ENCODE data around the gene SPEF1. TPM values are rescaled to one million over a fixed set of nuclear protein-coding genes. Genes with fewer than 3 reads are reported as not detected.

The SPEF1 gene
- polyA plus RNA-seq, 3 donors: 0.09 TPM; not detected in 2

GRCh38 chr20:3800256-3800877 is 19.1 kb upstream of the SPEF1 start:
- DNase-seq: no peak
- Histone ChIP-seq H3K79me2 (ENCODE audit: insufficient read depth, low read length) (peaks cover 45% of the 10 kb centered on the region), H3K9me3 (replicated peaks in 1 of 2; ENCODE audit: control insufficient read depth in 1 of 2, insufficient read depth in 1 of 2, low read length in 2 of 2) (no peaks in the 10 kb centered on the region), H3K4me1 (ENCODE audit: control insufficient read depth in 1 of 2, insufficient read depth in 2 of 2, low read length in 2 of 2) (peaks cover 57 to 76% of the 10 kb centered on the region in 2 donors), H3K4me3 (replicated peaks in 1 of 3; ENCODE audit: low read depth in 2 of 3, low read length in 3 of 3) (no peak overlapping the region), H3K27me3 (ENCODE audit: control insufficient read depth in 2 of 2, insufficient read depth in 2 of 2, low read length in 2 of 2) (no peaks in the 10 kb centered on the region), H3K9ac (ENCODE audit: insufficient read depth, low read length, poor library complexity, severe bottlenecking) (no peak overlapping the region), H3K27ac (ENCODE audit: low read depth in 1 of 2, low read length in 2 of 2) (no peak overlapping the region), H3K4me2 (replicated peaks; ENCODE audit: extremely low read depth, low read length, poor library complexity, severe bottlenecking) (no peak overlapping the region), H3K36me3 (replicated peaks in 1 of 2; ENCODE audit: control insufficient read depth in 1 of 2, insufficient read depth in 2 of 2, low read length in 2 of 2) (peaks cover 10 to 58% of the 10 kb centered on the region in 2 donors), H2AFZ (ENCODE audit: insufficient read depth, low read depth, low read length, poor library complexity, severe bottlenecking) (no peak overlapping the region), H4K20me1 (ENCODE audit: insufficient read depth, low read length) (peaks cover 5% of the 10 kb centered on the region)
- intact Hi-C loops (cut with micrococcal nuclease): no loop called here
- Mint-ChIP-seq H3K4me1 (peaks cover 65% of the 10 kb centered on the region), H3K27me3 (ENCODE audit: low read depth in 3 of 3) (peaks cover 0 to 4% (median 0%) of the 10 kb centered on the region in 3 donors), H3K9me3 (no peaks in the 10 kb centered on the region), H3K4me3 (no peak overlapping the region), H3K36me3 (peaks cover 35 to 48% of the 10 kb centered on the region in 2 donors), H3K27ac (no peak overlapping the region)
- 98% methylated on average over 15 of the region's 18 CpGs for WGBS (ENCODE audit: insufficient coverage)
- TF ChIP-seq, protein P1, sequence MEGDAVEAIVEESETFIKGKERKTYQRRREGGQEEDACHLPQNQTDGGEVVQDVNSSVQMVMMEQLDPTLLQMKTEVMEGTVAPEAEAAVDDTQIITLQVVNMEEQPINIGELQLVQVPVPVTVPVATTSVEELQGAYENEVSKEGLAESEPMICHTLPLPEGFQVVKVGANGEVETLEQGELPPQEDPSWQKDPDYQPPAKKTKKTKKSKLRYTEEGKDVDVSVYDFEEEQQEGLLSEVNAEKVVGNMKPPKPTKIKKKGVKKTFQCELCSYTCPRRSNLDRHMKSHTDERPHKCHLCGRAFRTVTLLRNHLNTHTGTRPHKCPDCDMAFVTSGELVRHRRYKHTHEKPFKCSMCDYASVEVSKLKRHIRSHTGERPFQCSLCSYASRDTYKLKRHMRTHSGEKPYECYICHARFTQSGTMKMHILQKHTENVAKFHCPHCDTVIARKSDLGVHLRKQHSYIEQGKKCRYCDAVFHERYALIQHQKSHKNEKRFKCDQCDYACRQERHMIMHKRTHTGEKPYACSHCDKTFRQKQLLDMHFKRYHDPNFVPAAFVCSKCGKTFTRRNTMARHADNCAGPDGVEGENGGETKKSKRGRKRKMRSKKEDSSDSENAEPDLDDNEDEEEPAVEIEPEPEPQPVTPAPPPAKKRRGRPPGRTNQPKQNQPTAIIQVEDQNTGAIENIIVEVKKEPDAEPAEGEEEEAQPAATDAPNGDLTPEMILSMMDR (IDR thresholded peaks at IDR 0.05): no peak

- intact Hi-C loops (cut with micrococcal nuclease): no loop called here
- no peak overlapping the region for H3K9ac ChIP-seq (ENCODE audit: insufficient read depth, low read length, poor library complexity, severe bottlenecking)
Observed at GRCh38 chr20:3798908-3799248, 17.6 kb upstream of the SPEF1 start.

More at GRCh38 chr20:3798908-3799248, 17.6 kb upstream of the SPEF1 start:
- Histone ChIP-seq H4K20me1 (ENCODE audit: insufficient read depth, low read length) (peaks cover 5% of the 10 kb centered on the region), H3K36me3 (replicated peaks in 1 of 2; ENCODE audit: control insufficient read depth in 1 of 2, insufficient read depth in 2 of 2, low read length in 2 of 2) (peaks cover 10 to 49% of the 10 kb centered on the region in 2 donors), H3K27ac (ENCODE audit: low read depth in 1 of 2, low read length in 2 of 2) (no peak overlapping the region), H2AFZ (ENCODE audit: insufficient read depth, low read depth, low read length, poor library complexity, severe bottlenecking) (no peak overlapping the region), H3K4me3 (replicated peaks in 1 of 3; ENCODE audit: low read depth in 2 of 3, low read length in 3 of 3) (no peak overlapping the region), H3K4me2 (replicated peaks; ENCODE audit: extremely low read depth, low read length, poor library complexity, severe bottlenecking) (no peak overlapping the region), H3K4me1 (ENCODE audit: control insufficient read depth in 1 of 2, insufficient read depth in 2 of 2, low read length in 2 of 2) (peaks cover 45 to 65% of the 10 kb centered on the region in 2 donors), H3K9me3 (replicated peaks in 1 of 2; ENCODE audit: control insufficient read depth in 1 of 2, insufficient read depth in 1 of 2, low read length in 2 of 2) (no peaks in the 10 kb centered on the region), H3K79me2 (ENCODE audit: insufficient read depth, low read length) (peaks cover 45% of the 10 kb centered on the region), H3K27me3 (ENCODE audit: control insufficient read depth in 2 of 2, insufficient read depth in 2 of 2, low read length in 2 of 2) (no peaks in the 10 kb centered on the region)
- DNase-seq: peak in 1 of 3 donors; percentile 1
- Mint-ChIP-seq H3K36me3 (peaks cover 29 to 42% of the 10 kb centered on the region in 2 donors), H3K27ac (no peak overlapping the region), H3K4me3 (no peak overlapping the region), H3K4me1 (peaks cover 54% of the 10 kb centered on the region), H3K27me3 (ENCODE audit: low read depth in 3 of 3) (peaks cover 0 to 4% (median 0%) of the 10 kb centered on the region in 3 donors), H3K9me3 (no peaks in the 10 kb centered on the region)
- TF ChIP-seq, protein P1 (IDR thresholded peaks at IDR 0.05): no peak
- 100% methylated on average over 3 of the region's 3 CpGs for WGBS (ENCODE audit: insufficient coverage)
